Hematopoietic multipotent progenitor cell treated with erythropoietin and hydrocortisone succinate and interleukin-3 and kit ligand, for 8 days (in vitro differentiated cells): Measurements from ENCODE around the gene NHSL2.
A peak's percentile ranks its signal among the peaks of the same experiment; 100 is the strongest.

Experiments used
- DNase-seq: peaks from one replicate; pipeline ENCODE4 v3.0.0-alpha.2; 2015

Gene NHSL2

DNA sequence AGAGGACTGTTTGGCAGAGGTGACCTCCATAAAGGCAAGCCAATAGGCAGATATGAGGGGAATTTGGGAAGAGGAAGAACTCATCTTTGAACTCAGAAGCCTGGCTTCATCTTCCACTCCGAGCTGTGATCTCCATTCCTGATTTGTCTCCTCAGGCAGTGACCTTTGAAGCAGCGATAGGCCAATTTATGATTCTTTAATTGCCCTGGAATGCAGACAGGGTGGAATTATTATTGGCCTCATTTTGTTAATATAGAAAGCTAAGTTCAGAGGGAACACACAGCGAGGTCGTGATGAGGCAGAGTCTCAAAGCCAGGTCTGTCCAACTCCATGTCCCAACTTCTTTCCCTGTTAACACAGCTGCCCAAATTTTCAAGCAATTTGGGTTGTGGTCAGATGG is 204.2 kb downstream of the NHSL2 start:
- no peak for DNase-seq

DNA sequence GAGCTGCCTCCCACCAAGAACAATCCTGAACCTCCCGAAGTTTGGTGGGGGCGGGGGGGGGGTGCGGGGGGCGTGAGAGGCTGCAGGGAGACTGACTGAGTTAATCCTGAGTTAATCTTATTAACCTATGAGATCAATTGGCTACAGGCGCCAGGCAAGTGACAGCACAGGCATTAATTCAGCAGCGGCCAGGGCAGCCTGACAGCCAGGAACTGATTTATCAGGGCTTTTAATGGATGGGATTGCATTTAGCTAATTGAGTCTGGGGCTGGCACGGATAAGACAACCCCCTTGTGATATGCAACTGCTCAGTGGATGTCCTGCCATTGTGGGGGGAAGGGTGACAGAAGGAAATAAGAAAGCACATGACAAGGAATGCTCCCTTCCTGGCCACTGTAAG is 204.7 kb downstream of the NHSL2 start:
- DNase-seq, result no peak

DNA sequence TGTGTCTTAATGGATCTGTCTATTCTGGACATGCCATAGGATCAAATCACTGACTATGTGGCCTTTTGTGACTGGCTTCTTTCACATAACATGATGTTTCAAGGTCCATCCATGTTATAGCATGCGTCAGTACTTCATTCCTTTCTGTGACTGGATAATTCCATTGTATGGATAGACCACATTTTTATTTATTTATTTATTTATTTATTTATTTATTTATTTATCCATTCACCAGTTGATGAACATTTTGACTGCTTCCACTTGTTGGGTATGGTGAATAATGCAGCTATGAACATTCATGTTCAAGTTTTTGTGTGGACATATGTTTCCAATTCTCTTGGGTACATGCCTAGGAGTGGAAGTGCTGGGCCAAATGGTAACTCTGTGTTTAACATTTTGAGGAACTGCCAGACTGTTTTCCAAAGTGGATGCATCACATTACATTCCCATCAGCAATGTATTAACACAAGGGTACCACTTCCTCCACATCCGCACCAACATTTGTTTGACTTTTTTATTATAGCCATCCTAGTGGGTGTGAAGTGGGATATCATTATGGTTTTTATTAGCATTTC is 207.1 kb downstream of the NHSL2 start:
- no peak for DNase-seq

DNA sequence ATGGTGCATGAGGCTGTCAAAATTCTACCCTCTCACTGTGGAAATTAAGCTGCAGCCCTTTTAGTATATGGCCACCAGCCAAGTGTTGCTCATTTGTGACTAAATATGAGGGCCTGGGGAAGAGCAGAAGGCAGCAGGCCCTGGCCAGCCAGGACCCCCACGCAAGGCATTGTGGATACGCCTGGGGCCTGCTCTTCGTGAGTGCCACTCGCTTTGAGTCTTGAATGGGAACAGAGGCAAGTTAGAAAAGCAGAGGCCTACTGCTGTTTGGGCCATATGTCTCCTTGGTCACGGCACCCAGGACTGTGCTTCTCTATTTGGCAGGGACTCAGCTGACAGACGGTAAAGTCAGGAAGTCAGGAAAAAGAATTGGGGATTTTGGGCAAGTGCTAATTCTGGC is 210.2 kb downstream of the NHSL2 start:
- no peak for DNase-seq

DNA sequence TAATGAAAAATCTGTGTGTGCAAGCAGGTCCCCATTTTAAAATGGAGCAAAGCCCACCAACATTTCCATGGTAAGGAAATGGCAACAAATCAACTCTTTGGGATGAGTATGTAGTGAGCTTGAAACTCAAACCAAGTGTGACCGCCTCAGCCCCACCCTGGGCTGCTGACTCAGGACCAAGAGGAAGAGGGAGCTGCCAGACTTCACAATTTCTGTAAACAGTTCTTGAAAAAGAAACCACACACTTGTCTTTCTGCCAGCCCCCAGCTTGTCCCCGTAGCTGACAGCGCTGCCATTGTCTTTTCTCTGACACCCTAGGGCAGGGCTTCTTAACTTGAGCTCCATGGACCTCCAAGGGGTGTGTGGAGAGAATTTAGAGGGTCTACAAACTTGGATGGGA is 210.7 kb downstream of the NHSL2 start:
- DNase-seq, result peak; percentile 67

DNA sequence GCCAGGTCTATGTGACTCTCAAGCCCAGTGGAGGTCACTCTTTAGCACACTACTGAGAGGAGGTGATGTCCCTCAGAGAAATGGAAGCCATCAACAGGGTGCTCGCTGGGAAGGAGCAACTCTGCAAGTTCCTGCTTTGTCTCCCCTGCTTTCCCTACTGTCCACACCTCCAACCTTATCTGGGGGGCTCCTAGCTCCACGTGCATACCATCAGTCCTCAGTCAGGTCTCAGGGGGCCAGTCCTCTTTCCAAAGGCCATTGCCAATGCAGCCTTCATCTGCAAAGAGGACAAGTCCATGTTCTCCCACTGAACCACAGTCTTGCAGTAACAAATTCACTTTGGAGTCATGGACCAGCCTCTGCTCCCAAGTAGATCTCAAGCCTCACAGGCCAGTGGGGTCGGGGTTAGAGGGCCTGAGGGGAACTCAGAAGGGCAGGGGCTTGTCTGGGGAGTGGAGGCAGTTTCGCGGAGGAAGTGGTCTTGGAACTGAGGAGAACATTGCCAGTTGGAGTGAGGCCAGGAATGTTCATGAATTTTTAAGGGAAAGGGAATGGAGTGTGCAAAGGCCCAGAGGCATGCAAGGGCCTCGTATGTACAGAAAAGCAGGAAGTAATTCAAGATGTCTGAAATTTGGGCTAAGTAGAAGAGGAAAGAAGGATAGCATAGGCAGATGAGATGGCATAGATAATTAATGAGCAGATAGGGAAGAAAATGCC is 212.1 kb downstream of the NHSL2 start:
- DNase-seq, result no peak

DNA sequence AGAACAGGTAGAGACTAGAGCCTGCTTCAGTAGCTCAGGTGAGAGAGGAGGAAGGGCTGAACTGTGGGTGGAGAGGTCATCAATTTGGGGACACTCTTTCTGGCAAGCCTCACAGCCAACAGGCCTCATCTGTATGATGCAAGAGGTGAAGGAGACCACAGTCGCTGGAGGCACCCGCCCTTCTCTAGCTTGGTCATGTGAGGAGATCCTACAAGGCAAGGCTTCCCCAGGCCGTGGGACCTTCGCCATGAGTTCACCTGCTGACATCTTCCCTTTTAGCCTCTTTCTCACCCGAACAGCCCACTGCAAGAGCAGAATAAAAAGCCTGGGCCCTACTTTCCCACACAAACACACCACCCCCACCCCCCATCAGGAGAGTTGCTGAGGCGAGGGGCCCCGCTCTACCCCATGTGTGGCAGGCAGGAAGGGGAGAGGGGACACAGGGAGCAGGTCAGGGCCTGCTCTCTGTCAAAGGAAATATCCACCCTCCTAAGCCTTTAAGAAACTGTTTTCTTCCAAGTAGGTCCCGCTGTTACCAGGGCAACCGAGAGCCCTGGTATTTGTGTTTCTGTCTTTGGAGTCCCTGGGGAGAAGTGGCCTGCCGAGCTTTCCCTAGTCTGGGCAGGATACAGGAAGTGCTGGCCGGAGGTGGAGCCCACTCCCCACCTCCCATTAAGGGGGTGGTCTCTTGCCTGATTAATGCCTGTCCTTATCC is 213.0 kb downstream of the NHSL2 start:
- no peak for DNase-seq

DNA sequence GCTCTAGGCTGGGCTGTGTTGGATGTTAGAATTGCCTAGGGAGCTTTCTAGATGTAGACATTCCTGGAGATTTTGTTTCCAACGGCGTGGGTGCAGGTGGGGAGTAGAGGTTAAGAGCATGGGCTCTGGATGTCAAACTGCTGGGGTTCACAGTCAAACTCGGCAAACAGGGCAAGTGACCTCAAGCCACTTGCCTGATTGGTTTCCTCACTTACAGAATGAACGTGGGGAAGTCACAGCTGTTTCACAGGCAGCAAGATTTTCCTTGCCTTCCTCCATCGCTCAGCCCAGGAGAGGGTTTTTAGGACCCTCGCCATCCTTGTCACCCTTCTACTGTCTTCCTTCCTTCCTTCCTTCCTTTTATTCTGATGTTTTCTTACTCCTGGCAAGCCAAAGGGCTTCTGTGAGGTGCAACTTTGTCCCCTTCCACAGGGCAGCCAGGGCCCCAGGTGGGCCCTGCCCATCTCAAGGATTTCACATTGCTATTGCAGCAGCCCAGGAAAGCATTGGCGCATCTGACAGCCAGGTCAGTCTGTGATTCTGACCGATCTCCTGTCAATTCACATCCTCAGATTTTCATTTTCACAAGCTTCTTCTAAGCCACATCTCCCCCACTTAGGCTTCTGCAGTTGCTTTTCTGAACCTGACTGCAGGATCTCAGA is 214.0 kb downstream of the NHSL2 start:
- no peak for DNase-seq

DNA sequence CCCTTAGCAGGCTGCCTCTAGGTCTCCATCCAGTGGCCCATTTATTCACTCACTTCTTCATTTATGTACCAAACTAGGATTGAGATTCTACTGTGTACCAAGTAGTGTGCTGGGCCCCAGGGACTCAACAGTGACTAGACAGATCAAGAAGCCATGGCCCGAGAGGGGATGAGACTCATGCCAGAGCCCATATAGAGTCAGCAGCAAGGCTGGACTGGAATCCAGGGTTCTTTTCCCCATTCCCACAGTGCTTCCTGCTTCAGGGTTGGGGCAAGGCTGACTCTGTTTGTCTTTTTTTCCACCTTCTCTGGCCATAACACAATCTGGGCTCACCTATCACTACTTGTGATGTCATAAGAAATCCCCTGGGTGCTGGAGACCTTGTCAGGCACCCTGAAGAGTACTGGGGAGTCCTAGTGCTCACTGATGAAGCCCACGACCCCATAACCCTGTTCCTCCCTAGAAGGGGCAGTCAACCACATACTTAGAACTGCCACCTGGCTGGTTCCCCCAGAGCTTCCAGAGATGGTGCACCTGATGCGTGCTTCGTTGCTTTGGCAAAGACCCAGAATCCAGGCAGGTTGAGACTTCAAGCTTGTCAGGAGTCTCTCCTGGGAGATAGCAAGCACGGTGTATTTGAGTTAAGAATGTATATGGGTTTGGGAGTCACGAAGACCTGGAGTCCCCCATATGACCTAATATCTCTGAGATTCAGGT is 214.8 kb downstream of the NHSL2 start:
- no peak for DNase-seq

DNA sequence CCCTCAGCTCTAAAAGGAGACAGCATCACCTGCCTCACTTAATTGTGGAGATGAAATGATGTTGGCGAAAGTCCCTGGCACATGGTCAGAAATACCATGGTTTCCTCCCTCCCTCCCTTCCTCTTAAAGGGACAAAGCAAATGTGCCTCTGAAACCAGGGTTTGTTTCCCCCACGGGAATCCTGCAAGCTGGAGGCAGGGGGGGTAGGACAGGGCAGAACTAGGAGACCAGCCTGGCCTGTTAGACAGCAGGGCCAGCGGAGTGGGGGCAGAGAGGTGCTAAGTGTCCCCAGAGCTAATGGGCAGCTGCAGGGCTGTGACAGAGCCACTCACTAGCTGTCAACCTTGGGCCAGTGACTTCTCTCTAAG is 215.4 kb downstream of the NHSL2 start:
- no peak for DNase-seq

DNA sequence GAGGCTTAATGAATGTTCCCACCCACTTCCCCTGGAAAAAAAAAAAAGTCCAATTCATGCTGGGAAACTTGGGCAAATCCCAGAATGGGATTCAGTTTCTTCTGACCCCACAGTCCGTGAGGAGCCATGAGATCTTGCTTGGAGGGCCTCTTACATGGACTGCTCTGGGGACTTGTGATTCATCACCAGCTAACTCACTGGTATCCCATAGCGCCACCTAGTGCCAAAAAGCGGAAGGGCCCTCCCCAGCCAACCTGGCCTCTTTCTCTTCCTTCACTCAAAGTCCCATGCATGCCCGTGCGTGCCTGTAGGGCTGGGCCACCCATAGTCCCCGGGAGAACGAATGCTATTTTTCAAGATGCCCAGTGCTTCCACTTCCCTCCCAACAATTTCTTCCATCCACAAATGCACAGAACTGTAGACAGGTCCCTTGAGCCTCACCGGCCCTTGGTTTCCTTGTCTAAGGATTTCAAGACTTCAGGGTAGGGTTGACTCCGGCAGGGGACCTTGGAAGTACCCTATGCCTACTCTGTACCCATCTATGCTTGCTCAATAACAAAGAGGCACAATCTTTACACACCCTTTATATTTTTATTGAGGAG is 216.0 kb downstream of the NHSL2 start:
- peak; percentile 77 for DNase-seq

DNA sequence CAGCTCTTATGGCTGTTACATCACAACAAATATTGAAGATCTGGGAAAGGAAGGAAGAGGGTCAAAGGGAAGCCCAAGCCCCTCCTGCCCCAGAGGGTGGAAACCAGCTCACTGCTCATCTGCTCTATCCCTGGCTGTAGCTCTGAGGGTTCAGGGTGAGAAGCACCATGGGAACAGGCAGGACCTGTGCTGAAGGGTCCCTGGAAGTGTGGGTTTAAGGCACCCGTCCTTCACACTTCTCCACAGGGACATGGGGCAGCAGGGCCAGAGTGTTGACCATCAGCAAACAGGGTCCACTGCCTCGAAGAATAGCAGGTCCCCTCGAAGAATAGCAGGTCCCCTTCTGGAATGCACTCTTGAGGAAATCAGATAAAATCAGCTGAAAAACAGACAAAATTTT is 216.7 kb downstream of the NHSL2 start:
- DNase-seq, result no peak

DNA sequence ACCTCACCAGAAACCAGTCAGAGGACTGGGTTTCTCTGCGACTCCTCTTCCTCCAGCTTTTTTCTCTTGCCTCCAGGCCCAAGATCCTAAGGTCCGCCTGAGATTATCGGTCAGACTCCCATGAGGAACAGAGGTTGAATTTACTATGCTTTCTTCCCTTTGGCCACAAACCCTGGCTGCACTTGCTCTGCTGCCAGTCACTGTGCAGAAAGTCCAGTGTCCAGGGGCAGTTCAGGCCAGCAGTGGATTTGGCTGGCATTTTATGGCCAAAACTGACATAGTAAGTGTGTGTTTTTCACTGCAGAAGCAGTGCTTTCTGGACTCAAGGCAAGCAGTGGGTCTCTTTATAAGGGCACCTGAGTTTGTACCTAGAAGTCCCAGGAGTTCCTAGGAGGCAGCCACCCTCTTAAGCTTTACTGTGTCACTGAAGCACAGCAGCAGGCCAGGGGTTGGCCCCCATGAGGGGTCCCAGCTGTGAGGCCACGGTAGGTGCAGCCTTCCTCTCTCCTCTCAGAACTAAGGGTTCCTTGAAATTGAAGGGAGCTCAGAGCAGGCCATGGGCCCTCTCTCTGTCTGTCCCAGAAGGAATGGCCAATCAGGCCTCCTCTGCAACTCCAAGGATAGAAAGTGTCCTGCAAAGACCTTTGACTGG is 217.7 kb downstream of the NHSL2 start:
- no peak for DNase-seq

DNA sequence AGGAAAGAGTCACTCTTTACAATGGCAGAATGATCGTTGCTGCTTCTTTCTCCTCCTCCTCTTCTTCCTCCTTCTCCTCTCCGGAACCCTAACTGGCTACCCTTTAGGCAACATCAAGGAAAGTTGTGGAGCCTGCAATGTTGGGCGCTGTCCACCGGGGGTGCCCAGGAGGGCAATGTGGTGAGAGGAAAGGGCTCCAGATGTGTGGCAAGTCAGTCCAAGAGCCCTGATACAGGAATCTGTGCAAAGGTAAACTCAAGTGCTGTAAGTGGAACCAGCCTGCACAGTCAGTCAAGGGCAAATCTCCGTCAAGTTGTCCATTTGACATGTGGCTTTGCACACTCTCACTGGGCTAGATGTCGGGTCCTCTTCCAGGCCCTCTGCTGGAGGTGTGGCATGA is 218.2 kb downstream of the NHSL2 start:
- peak; percentile 39 for DNase-seq

DNA sequence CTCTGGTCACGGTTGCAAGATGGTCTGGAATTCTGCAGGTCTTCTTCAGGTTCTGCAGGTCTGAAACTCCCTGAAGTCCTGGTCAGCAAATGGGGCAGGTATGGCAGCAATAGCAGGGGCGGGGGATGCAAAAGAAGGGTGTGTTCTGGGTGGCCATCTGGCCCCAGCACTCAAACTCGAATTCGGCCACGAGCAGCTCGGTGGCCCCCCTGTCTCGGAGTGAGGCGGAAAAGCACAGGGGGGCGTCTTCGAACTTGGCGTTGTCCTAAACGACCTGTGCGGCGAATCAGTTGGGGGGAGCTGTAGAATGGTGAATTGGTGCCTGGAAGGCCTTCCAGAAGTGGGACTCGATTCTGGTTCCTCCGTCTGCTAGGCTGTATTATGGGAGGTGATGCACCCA is 219.0 kb downstream of the NHSL2 start:
- no peak for DNase-seq

DNA sequence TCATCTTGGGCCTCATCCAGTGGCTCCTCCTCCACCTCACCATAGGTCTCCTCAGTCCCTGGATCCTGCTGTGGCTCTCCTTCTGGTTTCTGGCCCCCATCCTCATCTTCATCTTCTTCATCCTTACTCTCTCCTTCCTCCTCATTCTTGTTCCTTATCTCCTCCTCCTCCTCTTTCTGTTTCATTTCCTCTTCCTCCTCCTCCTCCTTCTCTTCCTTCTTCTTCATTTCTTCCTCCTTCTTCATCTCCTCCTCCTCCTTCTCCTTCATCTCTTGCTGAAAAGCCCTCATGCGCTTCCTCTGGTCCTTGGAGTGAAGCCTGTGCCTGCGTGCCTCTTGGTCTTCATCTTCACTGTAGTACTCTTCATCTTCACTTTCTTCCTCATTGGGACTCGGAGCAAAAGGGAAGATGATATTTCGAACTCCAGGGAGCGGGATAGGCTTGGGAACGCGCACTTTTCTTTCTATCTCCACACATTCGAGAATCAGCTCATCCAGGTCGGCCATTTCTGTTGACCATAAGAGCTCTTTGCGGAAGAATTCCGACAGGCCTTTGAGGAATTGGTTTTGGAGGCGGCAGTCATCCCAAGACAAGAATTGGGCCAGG is 219.6 kb downstream of the NHSL2 start:
- DNase-seq, result no peak

DNA sequence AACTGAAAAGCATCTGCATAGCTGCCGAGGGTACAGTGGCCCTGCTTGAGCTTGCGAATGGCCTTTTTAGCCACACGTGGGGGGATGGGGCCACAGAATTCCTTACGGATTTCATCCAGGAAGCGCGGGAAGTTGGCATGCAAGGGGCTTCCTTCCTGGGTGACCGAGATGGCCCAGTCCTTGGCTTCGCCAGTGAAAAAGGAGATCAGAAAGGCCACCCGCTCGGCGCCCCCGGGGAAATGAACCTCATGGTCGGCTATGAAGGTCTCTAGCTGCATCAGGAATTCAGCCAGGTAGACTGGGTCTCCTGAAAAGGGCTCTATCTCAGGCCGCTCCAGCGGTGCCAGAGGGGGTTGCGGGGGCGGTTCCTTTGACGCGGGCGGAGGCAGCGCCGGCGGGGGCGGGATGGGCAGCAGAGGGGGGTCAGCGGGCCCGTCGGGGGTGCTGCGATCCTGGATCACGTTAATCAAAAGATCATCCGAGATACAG is 220.2 kb downstream of the NHSL2 start:
- no peak for DNase-seq

DNA sequence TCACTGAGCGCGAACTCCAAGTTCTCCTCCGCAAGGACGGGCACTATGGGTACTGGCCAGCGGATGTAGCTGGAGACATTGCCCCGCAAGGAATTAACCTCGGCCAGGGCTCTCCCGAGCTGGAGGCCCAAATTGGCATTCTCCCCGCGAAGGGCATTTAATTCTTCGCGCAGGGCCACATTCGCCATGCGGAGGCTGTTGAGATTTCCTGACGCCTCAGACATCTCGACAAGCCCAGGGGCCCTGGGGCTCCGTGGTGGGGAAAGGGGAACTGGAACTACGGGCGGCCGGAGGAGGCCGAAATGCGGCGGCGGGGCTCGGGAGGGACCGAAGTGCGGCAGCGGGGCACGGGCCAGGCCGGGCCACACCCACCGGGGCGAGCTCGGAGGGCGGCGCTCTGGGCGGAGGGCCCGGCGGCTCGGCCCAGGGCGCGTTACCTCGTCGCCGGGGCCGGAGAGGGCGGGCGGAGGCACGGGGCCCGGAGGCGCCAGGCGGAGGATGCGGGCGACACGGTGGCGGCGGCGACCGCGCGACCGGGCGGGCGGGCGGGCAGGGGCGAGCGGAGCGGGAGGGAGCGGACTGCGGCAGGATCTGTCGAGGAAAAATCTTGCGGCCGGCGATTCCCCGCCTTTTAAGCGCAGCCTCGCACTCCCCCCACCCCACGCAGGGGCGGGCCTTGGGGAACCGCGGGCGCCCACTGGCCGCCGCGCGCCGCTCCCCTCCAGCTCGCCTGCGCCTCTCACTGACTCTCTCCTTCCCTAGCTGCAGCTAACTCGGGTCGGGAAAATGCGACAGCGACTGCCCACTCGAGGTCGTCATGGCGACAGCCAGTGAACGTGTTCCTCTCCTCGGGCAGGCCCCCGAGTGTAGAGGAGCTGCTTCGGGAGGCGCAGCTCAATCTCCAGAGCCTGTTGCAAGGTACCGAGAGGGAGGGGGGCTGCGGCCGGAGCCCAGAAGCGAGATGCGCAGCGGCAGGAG is 221.0 kb downstream of the NHSL2 start, which contains the start of gene RTL5:
Gene RTL5 (minus strand): TSS at position 599 of the 978 bp plus-strand sequence.
- peak; percentile 38 for DNase-seq

DNA sequence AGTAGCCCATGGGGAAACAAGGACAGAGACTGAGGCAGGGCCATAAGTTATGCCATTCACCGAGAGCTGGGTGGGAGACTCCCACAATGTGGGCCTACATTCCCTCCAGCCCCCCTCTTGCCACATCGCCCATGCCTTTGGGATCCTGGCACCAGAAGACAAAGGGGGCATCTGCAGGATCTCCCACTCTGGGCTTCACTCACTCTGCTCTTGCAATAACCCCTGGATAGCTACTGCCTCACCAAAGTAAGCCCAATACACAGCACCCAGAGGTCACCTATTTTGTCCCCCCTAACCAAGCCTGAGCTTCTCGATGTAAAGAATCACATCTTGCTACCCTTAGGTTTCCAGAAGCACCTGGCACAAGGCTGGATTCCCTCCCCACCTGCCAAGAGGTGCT is 221.8 kb downstream of the NHSL2 start:
- DNase-seq, result no peak

DNA sequence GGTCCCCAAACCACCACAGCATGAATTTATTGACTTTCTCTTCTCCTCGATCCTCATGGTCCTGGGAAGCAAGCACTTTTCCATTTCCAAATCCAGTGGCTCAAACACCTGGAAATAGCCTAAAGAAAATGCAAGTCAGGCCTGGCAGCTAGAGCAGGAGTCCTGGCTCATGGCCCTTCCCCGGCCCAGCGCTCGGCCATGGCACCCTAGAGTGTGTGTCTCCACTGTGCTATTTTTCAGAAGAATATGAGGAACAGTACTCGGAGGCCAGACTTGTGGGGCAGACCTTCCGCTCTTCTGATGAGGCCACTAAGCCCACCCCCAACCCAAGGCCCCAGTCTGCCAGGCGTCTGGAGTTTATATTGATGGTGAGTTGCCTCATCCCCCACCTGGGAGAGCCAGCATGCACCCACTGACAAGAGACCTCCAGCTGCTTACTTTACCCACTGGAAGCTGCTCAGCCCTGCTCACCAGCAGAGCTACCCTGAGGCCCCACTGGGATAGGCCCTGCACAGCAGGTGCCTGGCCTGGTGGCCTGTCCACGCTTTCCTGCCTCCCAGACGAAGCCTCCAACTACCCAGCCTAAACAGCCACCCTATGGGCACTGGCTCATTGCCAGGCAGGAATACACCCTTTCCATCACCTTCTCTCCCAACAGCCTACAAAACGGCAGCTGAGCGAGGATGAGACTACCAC is 223.4 kb downstream of the NHSL2 start:
- no peak for DNase-seq
